Motor neuron (in vitro differentiated cells): ENCODE results near the gene CITED2. TPM values are rescaled to one million over a fixed set of nuclear protein-coding genes. Genes with fewer than 3 reads are reported as not detected.

Source experiments
- ATAC-seq, 8 experiments: fragments of 200-7000 bp; cut with Tn5 transposase; replicated peaks in 6 of 8; 2 replicates each; pipeline ENCODE4 v1.8.0; 2021; ENCODE audit warnings: mild to moderate bottlenecking in 8 of 8, moderate library complexity in 8 of 8
- H3K27ac ChIP-seq, 2 donors: fragments of 250-450 bp; sonication (Bioruptor Pico); 2 replicates each; pipeline ENCODE4 v1.9.0; 2021; ENCODE audit warnings: antibody characterized with exemption in 2 of 2, mild to moderate bottlenecking in 2 of 2, moderate library complexity in 1 of 2
- H3K4me1 ChIP-seq, 2 donors: fragments of 250-450 bp; sonication (Bioruptor Pico); replicated peaks in 1 of 2; 2 replicates each; pipeline ENCODE4 v1.6.1; 2021; ENCODE audit warnings: antibody characterized with exemption in 2 of 2, mild to moderate bottlenecking in 2 of 2, moderate library complexity in 1 of 2
- H3K4me3 ChIP-seq, 5 donors: fragments of 250-450 bp; sonication (Bioruptor Pico); 2 replicates each; pipeline ENCODE4 v1.9.0; 2021; ENCODE audit warnings: antibody characterized with exemption in 5 of 5, mild to moderate bottlenecking in 5 of 5, moderate library complexity in 4 of 5
- WGBS, 10 experiments: fragments of 450-650 bp; shearing (Covaris generic); methylation state at CpG; one replicate each; pipeline ENCODE4 v1.0.0; 2022; 5-methylcytosine and 5-hydroxymethylcytosine counted together
- in situ Hi-C, 9 experiments: fragments of 400-800 bp; cut with MboI; loops; one replicate each; pipeline ENCODE4 v1.15.0; 2021; ENCODE audit warnings: low sequenced_read_pairs in 9 of 9, low pct_unique_long_range_greater_than_20kb in 2 of 9; ENCODE audit not compliant: unreplicated experiment in 9 of 9
- total RNA-seq, 8 experiments: library from RNA; unstranded; fragments of 300-600 nt; gene quantifications; 2 replicates each; pipeline versions ENCODE4 v1.2.3 to v1.2.4, GENCODE V29; 2022

The CITED2 gene
- total RNA-seq, 8 experiments from 2014 or later: 15.7 to 84.6 (median 35.0) TPM

GRCh38 chr6:139378882-139379341, 4.5 kb upstream of the CITED2 start:
- in situ Hi-C loops: loop anchor here in 3 of 9 experiments (25.0 kb wide), 3 partner anchors 208 to 1058 kb away; no protein-coding TSS in a partner anchor
- H3K4me3 ChIP-seq: no peak overlapping the region
- ATAC-seq: no peak
- no peak overlapping the region for H3K27ac ChIP-seq
- WGBS, 10 experiments: 67 to 100% (median 100%) methylated on average over 1 of the region's 1 CpG; no CpG with 5 or more reads in 4 of the 10 experiments
- H3K4me1 ChIP-seq: peaks cover 8 to 12% of the 10 kb centered on the region in 2 donors

- in situ Hi-C loops: loop anchor here in 3 of 9 experiments (25.0 kb wide), 3 partner anchors 209 to 1059 kb away; no protein-coding TSS in a partner anchor
- Histone ChIP-seq H3K4me1 (peaks cover 8 to 12% of the 10 kb centered on the region in 2 donors), H3K4me3 (no peak overlapping the region), H3K27ac (no peak overlapping the region)
- ATAC-seq: no peak
Observed at GRCh38 chr6:139378226-139378625, 3.8 kb upstream of the CITED2 start.

GRCh38 chr6:139376604-139377218, 2.3 kb upstream of the CITED2 start:
- H3K4me3 ChIP-seq: peak overlapping the region in 4 of 5 donors; percentile 91 to 98 (median 97)
- in situ Hi-C loops: loop anchor here in 3 of 9 experiments (25.0 kb wide), 3 partner anchors 211 to 1061 kb away; no protein-coding TSS in a partner anchor
- no peak for ATAC-seq
- peak overlapping the region in 1 of 2 donors; percentile 95 for H3K27ac ChIP-seq
- 32 to 100% (median 68%) methylated on average over 1 to 5 of the region's 5 CpGs for WGBS, 10 experiments
- H3K4me1 ChIP-seq: peaks cover 8 to 12% of the 10 kb centered on the region in 2 donors

- WGBS, 10 experiments: 0 to 20% (median 3%) methylated on average over 1 to 3 of the region's 11 CpGs; no CpG with 5 or more reads in 6 of the 10 experiments
- peak overlapping the region; percentile 91 to 100 (median 98) for H3K4me3 ChIP-seq
- in situ Hi-C loops: loop anchor here in 3 of 9 experiments (25.0 kb wide), 3 partner anchors 211 to 1061 kb away; no protein-coding TSS in a partner anchor
- ATAC-seq: no peak
- H3K27ac ChIP-seq: peak overlapping the region; percentile 90 to 95
- peaks cover 12% of the 10 kb centered on the region in 2 donors for H3K4me1 ChIP-seq
Observed at GRCh38 chr6:139376017-139376330, 1.5 kb upstream of the CITED2 start.

- in situ Hi-C loops: loop anchor here in 3 of 9 experiments (25.0 kb wide), 3 partner anchors 212 to 1062 kb away; no protein-coding TSS in a partner anchor
- peak overlapping the region; percentile 91 to 100 (median 98) for H3K4me3 ChIP-seq
- H3K27ac ChIP-seq: peak overlapping the region; percentile 90 to 95
- WGBS, 10 experiments: 0 to 7% (median 0%) methylated on average over 1 to 33 of the region's 44 CpGs; no CpG with 5 or more reads in 1 of the 10 experiments
- peaks cover 12 to 17% of the 10 kb centered on the region in 2 donors for H3K4me1 ChIP-seq
- ATAC-seq: peak; percentile 59 to 75 (median 68)
Observed at GRCh38 chr6:139375226-139376016, 973 bp upstream of the CITED2 start.

GRCh38 chr6:139373928-139374356, 506 bp downstream of the CITED2 start:
- peak overlapping the region; percentile 91 to 100 (median 98) for H3K4me3 ChIP-seq
- H3K4me1 ChIP-seq: peaks cover 26 to 31% of the 10 kb centered on the region in 2 donors
- in situ Hi-C loops: loop anchor here in 6 of 9 experiments (25.0 kb wide), 1 partner anchor 562 kb away; no protein-coding TSS in a partner anchor
- peak in 3 of 8 experiments; percentile 1 to 18 (median 12) for ATAC-seq
- H3K27ac ChIP-seq: peak overlapping the region; percentile 90 to 95
- WGBS, 10 experiments: 0% methylated on average over 3 to 5 of the region's 25 CpGs; no CpG with 5 or more reads in 7 of the 10 experiments

- Histone ChIP-seq H3K27ac (peak overlapping the region; percentile 90 to 95), H3K4me3 (peak overlapping the region; percentile 91 to 100 (median 98)), H3K4me1 (peaks cover 32 to 37% of the 10 kb centered on the region in 2 donors)
- 0 to 3% (median 0%) methylated on average over 1 to 30 of the region's 57 CpGs; no CpG with 5 or more reads in 4 of the 10 experiments for WGBS, 10 experiments
- in situ Hi-C loops: loop anchor here in 6 of 9 experiments (25.0 kb wide), 1 partner anchor 561 kb away; no protein-coding TSS in a partner anchor
- ATAC-seq: peak in 6 of 8 experiments; percentile 1 to 9 (median 4)
Observed at GRCh38 chr6:139373154-139373927, 1.1 kb downstream of the CITED2 start.

GRCh38 chr6:139372326-139373153, 1.9 kb downstream of the CITED2 start:
- peak overlapping the region in 1 of 2 donors; percentile 90 for H3K27ac ChIP-seq
- peaks cover 39 to 45% of the 10 kb centered on the region in 2 donors for H3K4me1 ChIP-seq
- in situ Hi-C loops: loop anchor here in 6 of 9 experiments (25.0 kb wide), 1 partner anchor 560 kb away; no protein-coding TSS in a partner anchor
- peak overlapping the region; percentile 91 to 100 (median 98) for H3K4me3 ChIP-seq
- 0 to 13% (median 2%) methylated on average over 2 to 11 of the region's 14 CpGs for WGBS, 10 experiments
- ATAC-seq: no peak

- Histone ChIP-seq H3K4me1 (peaks cover 32 to 42% of the 10 kb centered on the region in 2 donors), H3K27ac (no peak overlapping the region), H3K4me3 (peak overlapping the region; percentile 91 to 100 (median 98))
- no peak for ATAC-seq
- 0 to 54% (median 26%) methylated on average over 2 to 3 of the region's 3 CpGs for WGBS, 10 experiments
- in situ Hi-C loops: loop anchor here in 6 of 9 experiments (25.0 kb wide), 1 partner anchor 559 kb away; no protein-coding TSS in a partner anchor
Observed at GRCh38 chr6:139371421-139372203, 2.8 kb downstream of the CITED2 start.

GRCh38 chr6:139370999-139371345, 3.5 kb downstream of the CITED2 start:
- ATAC-seq: no peak
- Histone ChIP-seq H3K4me3 (peak overlapping the region; percentile 91 to 100 (median 98)), H3K4me1 (peaks cover 27 to 37% of the 10 kb centered on the region in 2 donors), H3K27ac (no peak overlapping the region)
- in situ Hi-C loops: loop anchor here in 6 of 9 experiments (25.0 kb wide), 1 partner anchor 559 kb away; no protein-coding TSS in a partner anchor
- 57 to 95% (median 85%) methylated on average over 1 to 3 of the region's 3 CpGs for WGBS, 10 experiments
